ENCODE results near the gene SS18. TPM values are rescaled to one million over a fixed set of nuclear protein-coding genes. Genes with fewer than 3 reads are reported as not detected.

Gene SS18
- total RNA-seq, 1 donor from 2014 or later, result 99.7 TPM

- Mint-ChIP-seq H3K4me1 (peaks cover 6% of the 10 kb centered on the region), H3K27ac (no peak overlapping the region), H3K4me3 (no peak overlapping the region), H3K36me3 (ENCODE audit: low read depth) (peaks cover 91% of the 10 kb centered on the region), H3K9me3 (peaks cover 6% of the 10 kb centered on the region), H3K27me3 (no peaks in the 10 kb centered on the region)
- ChIA-PET CTCF (no interaction called here), POLR2A (no interaction called here)
- DNase-seq (no peak), ATAC-seq (ENCODE audit: low read depth) (no peak)
- intact Hi-C loops (cut with micrococcal nuclease), result no loop called here
- TF ChIP-seq CTCF (IDR thresholded peaks at IDR 0.05), result no peak
Measured at GRCh38 chr18:26021061-26021754, 69.2 kb downstream of the SS18 start.

- POLR2A ChIA-PET, result no interaction called here
- Mint-ChIP-seq H3K9me3 (peaks cover under 1% of the 10 kb centered on the region), H3K36me3 (ENCODE audit: low read depth) (peaks cover 83% of the 10 kb centered on the region), H3K27me3 (no peaks in the 10 kb centered on the region), H3K4me1 (no peaks in the 10 kb centered on the region), H3K4me3 (no peak overlapping the region), H3K27ac (no peak overlapping the region)
- CTCF ChIA-PET, result no interaction called here
- intact Hi-C loops (cut with micrococcal nuclease), result no loop called here
- DNase-seq (no peak), ATAC-seq (ENCODE audit: low read depth) (no peak)
- no peak for TF ChIP-seq CTCF (IDR thresholded peaks at IDR 0.05)
Measured at GRCh38 chr18:26017929-26018328, 72.5 kb downstream of the SS18 start.

- Mint-ChIP-seq H3K36me3 (ENCODE audit: low read depth) (peaks cover 65% of the 10 kb centered on the region), H3K27ac (no peak overlapping the region), H3K4me1 (no peaks in the 10 kb centered on the region), H3K27me3 (no peaks in the 10 kb centered on the region), H3K4me3 (no peak overlapping the region), H3K9me3 (no peaks in the 10 kb centered on the region)
- TF ChIP-seq CTCF (IDR thresholded peaks at IDR 0.05), result no peak
- intact Hi-C loops (cut with micrococcal nuclease), result no loop called here
- no peak for DNase-seq
- ChIA-PET POLR2A (no interaction called here), CTCF (no interaction called here)
- ATAC-seq (ENCODE audit: low read depth), result no peak
Measured at GRCh38 chr18:26014462-26014861, 76.0 kb downstream of the SS18 start.

- Mint-ChIP-seq H3K9me3 (no peaks in the 10 kb centered on the region), H3K27ac (no peak overlapping the region), H3K36me3 (ENCODE audit: low read depth) (peaks cover 16% of the 10 kb centered on the region), H3K27me3 (no peaks in the 10 kb centered on the region), H3K4me3 (no peak overlapping the region), H3K4me1 (no peaks in the 10 kb centered on the region)
- DNase-seq (no peak), ATAC-seq (ENCODE audit: low read depth) (no peak)
- no peak for TF ChIP-seq CTCF (IDR thresholded peaks at IDR 0.05)
- ChIA-PET POLR2A (interaction anchor here (0.6 kb wide), 1 partner anchor 1575 kb away, joined by 4 read pairs; no protein-coding TSS in a partner anchor), CTCF (interaction anchor here (0.6 to 0.7 kb wide), 2 partner anchors 1280 to 1521 kb away, joined by 3 read pairs; no protein-coding TSS in a partner anchor)
- intact Hi-C loops (cut with micrococcal nuclease), result no loop called here
Measured at GRCh38 chr18:26008619-26009018, 81.8 kb downstream of the SS18 start.

GRCh38 chr18:26008096-26008495 is 82.3 kb downstream of the SS18 start:
- intact Hi-C loops (cut with micrococcal nuclease), result no loop called here
- ATAC-seq (ENCODE audit: low read depth) (no peak), DNase-seq (no peak)
- no peaks in the 10 kb centered on the region for H3K4me1 Mint-ChIP-seq
- H3K27ac Mint-ChIP-seq, result no peak overlapping the region
- ChIA-PET CTCF (no interaction called here), POLR2A (no interaction called here)
- no peak overlapping the region for H3K4me3 Mint-ChIP-seq
- TF ChIP-seq CTCF (IDR thresholded peaks at IDR 0.05), result no peak
- no peaks in the 10 kb centered on the region for H3K27me3 Mint-ChIP-seq
- peaks cover 13% of the 10 kb centered on the region for H3K36me3 Mint-ChIP-seq (ENCODE audit: low read depth)
- H3K9me3 Mint-ChIP-seq, result no peaks in the 10 kb centered on the region
